H9 (cell line): ENCODE measurements around the gene SLC2A2. TPM values are rescaled to one million over a fixed set of nuclear protein-coding genes. Genes with fewer than 3 reads are reported as not detected.

Source experiments
- DNase-seq: peaks from one replicate; pipeline ENCODE4 v3.0.0-alpha.2; 2017
- H2AFZ ChIP-seq: one replicate; pipeline ENCODE4 v1.6.1; 2013; ENCODE audit warnings: mild to moderate bottlenecking, low read length, control low read depth, moderate library complexity
- H2AK5ac ChIP-seq: 2 replicates; pipeline ENCODE4 v1.6.1; 2013; ENCODE audit warnings: low read length, control low read depth, mixed read lengths; ENCODE audit not compliant: insufficient read length
- H2BK120ac ChIP-seq: one replicate; pipeline ENCODE4 v1.6.1; 2013; ENCODE audit warnings: low read depth, mild to moderate bottlenecking, low read length, control low read depth, inconsistent platforms; ENCODE audit not compliant: poor library complexity, severe bottlenecking
- H2BK12ac ChIP-seq: 2 replicates; pipeline ENCODE4 v1.6.1; 2013; ENCODE audit warnings: low read length, control low read depth, mixed read lengths, low read depth; ENCODE audit not compliant: insufficient read length
- H2BK15ac ChIP-seq: 2 replicates; pipeline ENCODE4 v1.6.1; 2013; ENCODE audit warnings: low read depth, low read length, control low read depth
- H2BK20ac ChIP-seq: one replicate; pipeline ENCODE4 v1.6.1; 2013; ENCODE audit warnings: low read depth, mild to moderate bottlenecking, low read length, control low read depth, inconsistent platforms; ENCODE audit not compliant: poor library complexity, severe bottlenecking
- H2BK5ac ChIP-seq: 2 replicates; pipeline ENCODE4 v1.6.1; 2013; ENCODE audit warnings: low read length, control low read depth, mixed read lengths; ENCODE audit not compliant: insufficient read length
- H3K14ac ChIP-seq: 2 replicates; pipeline ENCODE4 v1.6.1; 2013; ENCODE audit warnings: low read length, control low read depth; ENCODE audit not compliant: insufficient read depth
- H3K18ac ChIP-seq: 2 replicates; pipeline ENCODE4 v1.6.1; 2013; ENCODE audit warnings: low read depth, mild to moderate bottlenecking, mixed read lengths, low read length, control low read depth; ENCODE audit not compliant: insufficient read length
- H3K23ac ChIP-seq: 2 replicates; pipeline ENCODE4 v1.6.1; 2013; ENCODE audit warnings: low read length, control low read depth, mixed read lengths, low read depth; ENCODE audit not compliant: insufficient read length
- H3K23me2 ChIP-seq: 2 replicates; pipeline ENCODE4 v1.6.1; 2013; ENCODE audit warnings: low read depth, mild to moderate bottlenecking, mixed read lengths, low read length, control low read depth; ENCODE audit not compliant: insufficient read length, poor library complexity, severe bottlenecking
- H3K27ac ChIP-seq: 2 replicates; pipeline ENCODE4 v1.5.1; 2013; ENCODE audit warnings: low read length, control low read depth, mixed read lengths, low read depth; ENCODE audit not compliant: insufficient read length
- H3K27me3 ChIP-seq: 2 replicates; pipeline ENCODE4 v1.6.1; 2013; ENCODE audit warnings: low read length, control low read depth, inconsistent platforms; ENCODE audit not compliant: insufficient read depth
- H3K4ac ChIP-seq: 2 replicates; pipeline ENCODE4 v1.6.1; 2013; ENCODE audit warnings: low read depth, mild to moderate bottlenecking, control low read depth, inconsistent platforms, low read length, moderate library complexity
- H3K4me1 ChIP-seq: 2 replicates; pipeline ENCODE4 v1.6.1; 2013; ENCODE audit warnings: low read length, control low read depth, inconsistent platforms; ENCODE audit not compliant: insufficient read depth
- H3K4me2 ChIP-seq: 2 replicates; pipeline ENCODE4 v1.6.1; 2013; ENCODE audit warnings: low read length, control low read depth, mixed read lengths; ENCODE audit not compliant: insufficient read length, insufficient read depth
- H3K56ac ChIP-seq: 2 replicates; pipeline ENCODE4 v1.6.1; 2013; ENCODE audit warnings: low read depth, mild to moderate bottlenecking, mixed read lengths, low read length, control low read depth; ENCODE audit not compliant: insufficient read length
- H3K79me1 ChIP-seq: 2 replicates; pipeline ENCODE4 v1.6.1; 2013; ENCODE audit warnings: low read depth, mild to moderate bottlenecking, moderate library complexity, low read length, control low read depth, inconsistent platforms; ENCODE audit not compliant: insufficient read depth, poor library complexity, severe bottlenecking
- H3K79me2 ChIP-seq: 2 replicates; pipeline ENCODE4 v1.6.1; 2013; ENCODE audit warnings: low read length, control low read depth, inconsistent platforms; ENCODE audit not compliant: insufficient read depth
- H3K9ac ChIP-seq: 2 replicates; pipeline ENCODE4 v1.6.1; 2013; ENCODE audit warnings: low read length, control low read depth, mixed read lengths; ENCODE audit not compliant: insufficient read length; ENCODE audit errors: extremely low read depth
- H3K9me3 ChIP-seq: one replicate; pipeline ENCODE4 v1.6.1; 2013; ENCODE audit warnings: low read depth, low read length, inconsistent platforms; ENCODE audit not compliant: control insufficient read depth
- H3T11ph ChIP-seq: one replicate; pipeline ENCODE4 v1.6.1; 2013; ENCODE audit warnings: mild to moderate bottlenecking, low read length, control low read depth, inconsistent platforms
- H4K20me1 ChIP-seq: one replicate; pipeline ENCODE4 v1.6.1; 2013; ENCODE audit not compliant: control insufficient read depth, insufficient read length, insufficient read depth
- H4K5ac ChIP-seq: 2 replicates; pipeline ENCODE4 v1.6.1; 2013; ENCODE audit warnings: low read depth, mild to moderate bottlenecking, mixed read lengths, low read length, control low read depth; ENCODE audit not compliant: insufficient read length
- H4K8ac ChIP-seq: replicated peaks from 2 replicates; pipeline ENCODE4 v1.6.1; 2013; ENCODE audit warnings: low read length, control low read depth, mixed read lengths, low read depth; ENCODE audit not compliant: insufficient read length
- H4K91ac ChIP-seq: 2 replicates; pipeline ENCODE4 v1.6.1; 2013; ENCODE audit warnings: low read depth, mild to moderate bottlenecking, moderate library complexity, mixed read lengths, low read length, control low read depth; ENCODE audit not compliant: insufficient read length
- H3K27ac Mint-ChIP-seq, 3 experiments: 2 replicates in 2 of 3; 3 replicates in 1 of 3; pipeline ENCODE4 v1.8.0; 2020 to 2021; ENCODE audit warnings: mixed read lengths in 3 of 3, mild to moderate bottlenecking in 1 of 3, moderate library complexity in 1 of 3
- H3K27me3 Mint-ChIP-seq: 2 replicates; pipeline ENCODE4 v1.8.0; 2021; ENCODE audit warnings: low read depth, mild to moderate bottlenecking, moderate library complexity, mixed read lengths
- H3K36me3 Mint-ChIP-seq, 3 experiments: 2 replicates in 2 of 3; 3 replicates in 1 of 3; pipeline ENCODE4 v1.8.0; 2020 to 2021; ENCODE audit warnings: low read depth in 3 of 3, mixed read lengths in 3 of 3; ENCODE audit not compliant: insufficient read depth in 1 of 3
- H3K4me1 Mint-ChIP-seq, 2 experiments: 2 replicates each; pipeline ENCODE4 v1.8.0; 2020; ENCODE audit warnings: mixed read lengths in 2 of 2
- H3K4me3 Mint-ChIP-seq, 2 experiments: 2 replicates in 1 of 2; 3 replicates in 1 of 2; pipeline ENCODE4 v1.8.0; 2020 to 2021; ENCODE audit warnings: mild to moderate bottlenecking in 2 of 2, mixed read lengths in 2 of 2, moderate library complexity in 1 of 2
- H3K9me3 Mint-ChIP-seq, 2 experiments: 2 replicates in 1 of 2; 3 replicates in 1 of 2; pipeline ENCODE4 v1.8.0; 2020; ENCODE audit warnings: mild to moderate bottlenecking in 2 of 2, mixed read lengths in 2 of 2, moderate library complexity in 1 of 2
- WGBS: extraction: QIAGEN DNeasy Blood & Tissue Kit; methylation state at CpG from one replicate; pipeline ENCODE4 v1.1.7; 2013; ENCODE audit warnings: missing lambda C conversion rate, low lambda C conversion rate, mixed read lengths; ENCODE audit not compliant: insufficient read length; ENCODE audit errors: extremely low coverage; 5-methylcytosine and 5-hydroxymethylcytosine counted together
- total RNA-seq: library from RNA; stranded (reverse); gene quantifications from 2 replicates; pipeline ENCODE4 v1.2.1, GENCODE V29; 2021
- TF ChIP-seq, protein P1 (sequence below): fragments of 200-600 bp; sonication (generic); conservative IDR thresholded peaks from 3 replicates; pipeline ENCODE4 v1.8.0; 2021; ENCODE audit warnings: antibody characterized with exemption, mild to moderate bottlenecking

SLC2A2 gene
- total RNA-seq, 1 experiment from 2014 or later = not detected

DNA sequence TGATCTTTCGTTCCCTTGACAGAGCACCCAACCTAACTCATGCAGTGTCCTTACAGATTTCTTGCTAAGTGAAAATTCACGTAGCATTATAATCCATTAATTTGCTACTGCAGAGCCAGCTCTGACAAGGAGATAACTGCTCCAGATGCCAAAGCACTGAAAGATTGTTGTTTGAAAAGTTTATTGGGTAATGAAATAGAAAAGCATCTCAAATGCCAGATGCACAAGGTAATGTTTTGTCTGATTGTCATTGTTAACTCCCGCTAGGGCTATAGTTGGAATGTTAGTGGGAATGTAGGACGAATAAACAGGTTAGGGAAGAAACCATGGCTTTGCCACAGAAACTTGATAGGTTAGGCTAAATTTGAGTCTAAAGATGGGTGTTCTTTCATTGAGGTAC is 20.2 kb upstream of the SLC2A2 start:
- Mint-ChIP-seq H3K4me1 (peaks cover 14 to 18% of the 10 kb centered on the region in 2 experiments; a peak in 3 of 4 replicates), H3K27ac (no peak overlapping the region)

More for the DNA sequence above, 20.2 kb upstream of the SLC2A2 start:
- Histone ChIP-seq H3K27ac (no peak overlapping the region), H2BK120ac (no peak overlapping the region), H3K4me2 (no peak overlapping the region), H4K91ac (no peak overlapping the region), H3K18ac (no peak overlapping the region), H2BK5ac (no peak overlapping the region), H3K23ac (no peak overlapping the region), H4K5ac (no peak overlapping the region), H3K79me2 (no peaks in the 10 kb centered on the region), H3K9ac (no peak overlapping the region), H3K27me3 (no peaks in the 10 kb centered on the region), H2AK5ac (no peak overlapping the region), H2AFZ (no peak overlapping the region), H3K4ac (no peak overlapping the region), H3T11ph (no peak overlapping the region), H3K56ac (no peak overlapping the region), H3K14ac (no peak overlapping the region), H2BK15ac (no peak overlapping the region), H2BK12ac (no peak overlapping the region), H4K8ac (no peak overlapping the region), H3K79me1 (no peaks in the 10 kb centered on the region), H4K20me1 (no peaks in the 10 kb centered on the region), H3K23me2 (no peaks in the 10 kb centered on the region), H2BK20ac (no peak overlapping the region), H3K9me3 (no peaks in the 10 kb centered on the region), H3K4me1 (no peaks in the 10 kb centered on the region)
- Mint-ChIP-seq H3K36me3 (no peaks in the 10 kb centered on the region), H3K27me3 (no peaks in the 10 kb centered on the region), H3K9me3 (no peaks in the 10 kb centered on the region), H3K4me3 (no peak overlapping the region)
- no CpG with 5 or more reads among the region's 4 CpGs for WGBS
- TF ChIP-seq, protein P1, sequence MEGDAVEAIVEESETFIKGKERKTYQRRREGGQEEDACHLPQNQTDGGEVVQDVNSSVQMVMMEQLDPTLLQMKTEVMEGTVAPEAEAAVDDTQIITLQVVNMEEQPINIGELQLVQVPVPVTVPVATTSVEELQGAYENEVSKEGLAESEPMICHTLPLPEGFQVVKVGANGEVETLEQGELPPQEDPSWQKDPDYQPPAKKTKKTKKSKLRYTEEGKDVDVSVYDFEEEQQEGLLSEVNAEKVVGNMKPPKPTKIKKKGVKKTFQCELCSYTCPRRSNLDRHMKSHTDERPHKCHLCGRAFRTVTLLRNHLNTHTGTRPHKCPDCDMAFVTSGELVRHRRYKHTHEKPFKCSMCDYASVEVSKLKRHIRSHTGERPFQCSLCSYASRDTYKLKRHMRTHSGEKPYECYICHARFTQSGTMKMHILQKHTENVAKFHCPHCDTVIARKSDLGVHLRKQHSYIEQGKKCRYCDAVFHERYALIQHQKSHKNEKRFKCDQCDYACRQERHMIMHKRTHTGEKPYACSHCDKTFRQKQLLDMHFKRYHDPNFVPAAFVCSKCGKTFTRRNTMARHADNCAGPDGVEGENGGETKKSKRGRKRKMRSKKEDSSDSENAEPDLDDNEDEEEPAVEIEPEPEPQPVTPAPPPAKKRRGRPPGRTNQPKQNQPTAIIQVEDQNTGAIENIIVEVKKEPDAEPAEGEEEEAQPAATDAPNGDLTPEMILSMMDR = no peak
- no peak for DNase-seq
